A549 treated with RU486 at 1 μM for 4 hours (cell line): ENCODE measurements around the gene PCNT. TPM values are rescaled to one million over a fixed set of nuclear protein-coding genes. Genes with fewer than 3 reads are reported as not detected.

ENCODE experiments used
- total RNA-seq: library from RNA; stranded (reverse); fragments of 200-300 nt; extraction: Qiagen RNA extraction; gene quantifications from 5 replicates; pipeline ENCODE4 v1.2.3, GENCODE V29; 2022; ENCODE audit warnings: low read depth

PCNT gene
- total RNA-seq = 11.1 to 15.1 TPM (median 13.4 TPM) in 5 replicates

DNA sequence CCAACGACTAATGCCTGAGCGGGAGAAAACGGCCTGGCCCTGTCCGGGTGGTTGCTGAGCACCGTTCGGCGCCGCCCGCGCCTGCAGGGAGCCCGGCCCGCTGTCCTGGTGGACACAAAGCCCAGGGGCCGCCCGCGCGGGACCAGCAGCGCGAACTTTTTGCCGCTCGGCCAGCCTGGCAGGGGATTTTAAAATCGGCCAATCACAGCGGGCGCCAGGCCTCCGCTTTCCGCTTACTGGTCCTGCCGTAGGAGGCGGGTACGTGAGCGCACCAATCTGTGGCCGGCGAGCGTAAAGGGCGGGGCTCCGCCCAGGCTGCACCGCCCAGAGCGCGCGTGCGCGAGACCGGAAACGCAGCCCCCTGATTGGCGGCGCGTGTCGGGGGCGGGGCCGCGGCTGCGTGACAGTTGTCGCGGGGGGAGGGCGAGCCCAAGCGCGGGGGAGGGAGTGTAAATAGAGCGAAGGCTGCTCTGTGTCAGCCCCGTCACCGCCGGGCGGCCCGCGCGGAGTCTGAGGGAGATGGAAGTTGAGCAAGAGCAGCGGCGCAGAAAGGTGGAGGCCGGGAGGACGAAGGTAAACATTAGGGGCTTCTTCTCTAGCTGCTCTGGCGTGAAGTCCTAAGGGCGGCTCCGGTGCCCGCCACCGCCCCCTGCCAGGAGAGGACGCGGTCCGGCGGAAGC, at the start of gene PCNT, which contains the start of gene C21orf58:
Gene PCNT, plus strand, starts transcription at position 447 of the 680 bp plus-strand sequence. Its CDS starts 73 bp downstream, at position 520.
Gene C21orf58, minus strand, starts transcription at position 161 of the 680 bp plus-strand sequence. CDS start 1,132 bp downstream, outside the sequence.

GRCh38 chr21:46285206-46285661, 38.7 kb upstream of the PCNT start, which contains the start of gene MCM3AP:
MCM3AP (minus strand) TSS chr21:46285611; CDS start chr21:46285286, 325 bp downstream.

GRCh38 chr21:46285761-46286647, 38.0 kb upstream of the PCNT start, which contains the start of gene YBEY:
YBEY (plus strand) TSS chr21:46286342; CDS start chr21:46286914, 572 bp downstream.

DNA sequence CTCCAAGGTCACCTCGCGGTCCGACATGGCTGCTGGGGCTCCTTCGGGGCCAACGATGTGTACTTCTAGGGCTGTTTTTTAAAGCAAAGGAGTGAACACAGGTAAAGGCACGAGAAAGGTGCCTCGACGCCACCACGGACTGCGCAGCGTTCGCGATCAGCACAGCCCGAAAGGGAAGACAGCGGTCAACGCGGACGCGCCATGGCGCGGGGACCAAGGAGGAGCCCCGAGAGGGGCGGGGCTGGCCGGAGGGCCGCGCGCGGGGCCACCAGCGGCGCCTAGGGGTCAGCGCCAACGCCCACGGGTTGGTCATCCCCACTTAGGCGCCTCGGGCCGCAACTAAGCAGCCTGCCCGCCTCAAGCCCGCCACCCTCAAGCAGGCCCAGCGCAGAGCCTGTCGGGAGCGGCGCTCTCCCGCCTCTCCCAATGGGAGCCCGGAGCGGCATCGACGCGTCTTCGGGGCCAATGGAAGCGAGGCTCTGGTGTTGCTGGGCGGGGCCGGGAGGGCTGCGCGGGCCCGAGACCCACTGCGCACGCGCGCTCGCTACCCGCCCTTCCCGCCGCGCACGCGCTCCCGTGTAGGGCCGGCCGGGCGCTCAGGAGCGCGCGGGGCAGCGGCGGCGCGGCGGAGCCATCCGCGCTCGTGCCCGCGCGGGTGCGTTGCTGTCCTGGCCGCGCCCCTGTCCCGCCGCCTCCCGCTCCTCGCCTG, 134.5 kb downstream of the PCNT start, which contains the start of gene DIP2A:
Gene DIP2A, plus strand, starts transcription at position 577 of the 709 bp plus-strand sequence. CDS start 241 bp downstream, outside the sequence.

Other genes with a start within 250 kb of the PCNT start
- gene COL6A2, start 226.0 kb upstream of the PCNT start, total RNA-seq = 13.4 to 17.7 TPM (median 15.2 TPM) in 5 replicates
- gene FTCD, start 168.6 kb upstream of the PCNT start, total RNA-seq = not detected in 5 replicates
- 0.06 TPM in 1 of 5 replicates, not detected in the others for gene SPATC1L, start 139.7 kb upstream of the PCNT start, total RNA-seq
- gene LSS, start 95.4 kb upstream of the PCNT start, total RNA-seq = 9.5 to 13.8 TPM (median 12.4 TPM) in 5 replicates
- 29.4 to 43.0 TPM (median 40.0 TPM) in 5 replicates for gene MCM3AP, start 38.5 kb upstream of the PCNT start, total RNA-seq
- gene YBEY, start 37.8 kb upstream of the PCNT start, total RNA-seq = 26.8 to 31.5 TPM (median 28.9 TPM) in 5 replicates
- 3.2 to 5.8 TPM (median 5.3 TPM) in 5 replicates for gene C21orf58, start 286 bp upstream of the PCNT start, total RNA-seq
- gene DIP2A, start 134.7 kb downstream of the PCNT start, total RNA-seq = 8.4 to 13.3 TPM (median 10.9 TPM) in 5 replicates